ENCODE results near the gene CD2AP.

GRCh38 chr6:47452899-47453298, 24.7 kb upstream of the CD2AP start:
- TF ChIP-seq POLR2A (IDR thresholded peaks at IDR 0.05; ENCODE audit: low read length) = no peak
- TF ChIP-seq GATA1 (IDR thresholded peaks at IDR 0.05; ENCODE audit: low read depth, low read length) = no peak
